ENCODE measurements around the gene RASSF1. TPM values are rescaled to one million over a fixed set of nuclear protein-coding genes. Genes with fewer than 3 reads are reported as not detected.

RASSF1 gene
- total RNA-seq (2014; rRNA removed; shearing (Covaris generic)), result 35.8 and 36.0 TPM in 2 replicates
- total RNA-seq (2022), result 33.0 and 33.9 TPM in 2 replicates
- Bru-seq, nascent RNA, result percentile 71 among the genes with signal in this experiment
- percentile 70 among the genes with signal in this experiment for BruChase-seq, experiment 1, labeled RNA remaining after a 6-hour chase
- BruChase-seq, experiment 2, labeled RNA remaining after a 2-hour chase, result percentile 70 among the genes with signal in this experiment
- long read RNA-seq, transcript RASSF1-201 (5 exons, 1,757 nt), result major isoform, 53 of 89 reads
- long read RNA-seq, partial matches to known transcripts, result 10 of 89 reads
- long read RNA-seq, other reads (novel, unspliced or antisense), result 23 of 89 reads

- H4K20me1 ChIP-seq (ENCODE audit: insufficient read depth, low read length), result no peaks in the 10 kb centered on the region; the same call in 1 of the 2 replicates
- peaks cover 19% of the 10 kb centered on the region for H3K79me2 ChIP-seq (ENCODE audit: insufficient read depth, low read depth, low read length)
- H3K4me2 ChIP-seq (ENCODE audit: low read length), result peak within 1 kb of the TSS; percentile 83
- H2AFZ ChIP-seq (ENCODE audit: low read length), result peak within 1 kb of the TSS; percentile 70
- no peak within 1 kb of the TSS for H3K27ac ChIP-seq (ENCODE audit: low read depth, low read length, poor library complexity, severe bottlenecking)
- no peaks in the 10 kb centered on the region for H3K9me3 ChIP-seq (ENCODE audit: low read length)
- peaks cover 44% of the 10 kb centered on the region for H3K4me1 ChIP-seq (ENCODE audit: insufficient read depth, low read length, poor library complexity, severe bottlenecking)
- H3K9me2 ChIP-seq (ENCODE audit: insufficient read depth, low read length), result no peaks in the 10 kb centered on the region
- CTCF ChIA-PET (ENCODE audit: unreplicated experiment), result no interaction called here
- TF ChIP-seq CTCF (conservative IDR thresholded peaks at IDR 0.05; ENCODE audit: low read length), result no peak
- TF ChIP-seq EZH2phosphoT487 (IDR thresholded peaks at IDR 0.05; ENCODE audit: borderline replicate concordance, low read depth, low read length), result no peak
- peak; percentile 52 for DNase-seq (ENCODE audit: low spot score)
- H3K4me3 ChIP-seq (ENCODE audit: low read depth, low read length, poor library complexity, severe bottlenecking), result peak within 1 kb of the TSS; percentile 39
- POLR2A ChIA-PET, result interaction anchor here (0.6 to 0.8 kb wide), 2 partner anchors 10 to 64 kb away, joined by 3 to 4 read pairs; partner anchors contain the start of genes CYB561D2 and NPRL2
- intact Hi-C loops (cut with micrococcal nuclease; ENCODE audit: unreplicated experiment), result no loop called here
- no TSS peak for BruUV-seq (replicated peaks)
- peaks cover 11% of the 10 kb centered on the region for H3K36me3 ChIP-seq (ENCODE audit: insufficient read depth, low read length)
Measured at GRCh38 chr3:50340448-50341329, at the start of gene RASSF1. Gene RASSF1, minus strand, starts transcription at chr3:50340836. Its CDS starts 31 bp downstream, at chr3:50340805.

GRCh38 chr3:50389414-50389767 is 48.8 kb upstream of the RASSF1 start:
- Histone ChIP-seq H3K27ac (ENCODE audit: low read depth, low read length, poor library complexity, severe bottlenecking) (no peak overlapping the region), H3K4me3 (ENCODE audit: low read depth, low read length, poor library complexity, severe bottlenecking) (no peak overlapping the region), H3K9me3 (ENCODE audit: low read length) (no peaks in the 10 kb centered on the region), H3K4me1 (ENCODE audit: insufficient read depth, low read length, poor library complexity, severe bottlenecking) (no peaks in the 10 kb centered on the region), H3K4me2 (ENCODE audit: low read length) (no peak overlapping the region), H4K20me1 (ENCODE audit: insufficient read depth, low read length) (no peaks in the 10 kb centered on the region), H3K9me2 (ENCODE audit: insufficient read depth, low read length) (no peaks in the 10 kb centered on the region), H3K79me2 (ENCODE audit: insufficient read depth, low read depth, low read length) (no peaks in the 10 kb centered on the region), H3K36me3 (ENCODE audit: insufficient read depth, low read length) (no peaks in the 10 kb centered on the region), H2AFZ (ENCODE audit: low read length) (no peak overlapping the region)
- no peak for DNase-seq (ENCODE audit: low spot score)
- intact Hi-C loops (cut with micrococcal nuclease; ENCODE audit: unreplicated experiment), result no loop called here
- no TSS peak for BruUV-seq (replicated peaks)
- ChIA-PET CTCF (ENCODE audit: unreplicated experiment) (interaction anchor here (0.6 kb wide), 1 partner anchor 40 kb away, joined by 8 read pairs; no protein-coding TSS in a partner anchor), POLR2A (no interaction called here)
- TF ChIP-seq CTCF (conservative IDR thresholded peaks at IDR 0.05; ENCODE audit: low read length) (no peak), EZH2phosphoT487 (IDR thresholded peaks at IDR 0.05; ENCODE audit: borderline replicate concordance, low read depth, low read length) (no peak)
